Measurements from ENCODE around the gene RSPO1.
A peak's percentile ranks its signal among the peaks of the same experiment; 100 is the strongest.
"Not testable (repeated sequence)": the region's sequence is repeated elsewhere in the genome, so short reads cannot be mapped to it uniquely, and the experiment has no call there.

RSPO1 gene

DNA sequence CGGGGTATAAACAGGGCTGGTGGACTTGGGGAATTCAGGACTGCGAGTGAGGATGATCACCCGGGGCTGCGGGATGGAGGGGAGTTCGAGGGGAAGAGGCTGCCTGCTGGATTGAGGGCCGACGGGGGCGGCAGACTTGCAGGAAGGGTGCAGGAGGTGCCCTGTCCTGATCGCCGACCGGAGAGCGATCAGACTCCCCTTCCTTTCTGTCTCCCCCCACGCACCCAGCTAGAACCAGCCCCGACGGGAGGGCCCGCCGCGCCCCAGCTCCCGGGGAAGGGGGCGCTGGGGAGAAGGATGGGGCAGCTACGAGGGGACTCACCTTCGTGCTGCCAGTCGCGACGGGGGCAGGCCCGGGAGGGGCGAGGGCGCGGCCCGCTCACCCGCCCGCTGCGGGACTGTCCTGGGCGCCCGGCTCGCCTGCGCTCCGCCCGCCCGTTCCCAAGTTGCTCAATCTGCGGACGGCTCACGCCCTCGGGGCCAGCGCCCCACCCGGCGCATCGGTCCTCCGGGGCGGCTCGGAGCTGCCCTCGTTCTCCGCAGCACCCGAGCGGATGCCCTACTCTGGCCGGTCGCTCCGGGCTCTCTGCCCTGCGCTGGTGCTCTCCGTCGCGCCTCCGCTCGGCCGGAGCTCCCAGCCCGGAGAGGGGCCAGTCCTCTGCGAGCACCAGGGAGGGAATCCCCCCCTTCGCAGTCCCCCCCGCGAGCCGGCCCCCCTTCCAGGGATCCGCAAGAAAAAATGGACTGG lies at the start of gene RSPO1:
RSPO1 (minus strand) TSS at position 649 of the 748 bp plus-strand sequence. CDS start 5,231 bp downstream, outside the sequence.
- DNase-seq (ENCODE audit: low read depth) = peak; percentile 11

- not testable (repeated sequence) for DNase-seq (ENCODE audit: low read depth)
Measured at GRCh38 chr1:37684182-37684581, 49.5 kb upstream of the RSPO1 start.

DNA sequence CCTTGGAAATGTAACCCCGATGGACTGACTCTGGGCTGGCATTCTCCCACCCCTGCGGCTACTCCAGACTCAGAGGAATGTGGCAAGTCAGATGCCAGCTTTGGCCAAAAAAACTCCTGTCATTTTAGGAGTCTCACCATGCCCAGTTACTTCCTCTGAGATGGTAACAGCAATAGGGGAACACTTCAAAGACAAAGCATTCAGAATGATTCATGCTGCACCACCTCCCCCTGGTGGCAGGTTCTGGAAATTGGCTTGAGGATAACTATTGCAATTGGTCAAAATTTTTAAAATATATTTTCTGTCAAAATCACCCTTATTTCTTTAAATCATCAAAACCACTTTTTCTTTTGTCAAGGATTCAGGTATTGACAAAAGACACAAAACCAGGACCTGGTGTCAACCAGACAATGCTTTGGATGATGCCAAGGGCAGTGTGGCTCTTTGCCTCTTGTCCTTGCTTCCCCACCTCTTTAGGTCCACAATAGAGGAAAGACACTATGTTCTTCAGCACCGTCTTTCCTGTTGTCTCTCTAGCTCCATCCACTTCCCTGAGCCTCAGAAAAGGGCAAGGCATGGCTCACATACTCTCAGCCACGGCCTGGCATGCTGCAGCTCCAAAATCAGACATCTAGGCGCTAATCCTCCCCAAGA lies 47.8 kb upstream of the RSPO1 start:
- peak; percentile 45 for DNase-seq (ENCODE audit: low read depth)

DNA sequence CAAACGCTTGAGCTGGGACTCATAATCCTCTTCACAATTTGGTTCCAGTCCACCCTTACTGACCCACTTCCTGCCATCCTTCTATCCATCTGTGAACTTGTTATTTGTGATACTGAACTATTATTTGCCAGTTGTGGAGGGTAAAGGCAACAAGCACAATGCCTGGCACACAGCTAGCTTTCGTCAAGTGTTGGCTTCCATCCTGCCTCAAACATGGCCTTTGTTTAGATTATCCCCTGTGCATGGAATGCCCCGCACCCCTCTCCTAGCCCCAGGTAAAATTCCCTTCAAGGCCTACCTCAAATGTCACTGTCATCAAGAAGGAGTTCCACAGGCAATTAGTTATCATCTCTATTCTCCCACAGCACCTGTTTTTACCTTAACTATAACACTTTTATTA lies 46.2 kb upstream of the RSPO1 start:
- no peak for DNase-seq (ENCODE audit: low read depth)

- DNase-seq (ENCODE audit: low read depth) = no peak
Measured at GRCh38 chr1:37677808-37678207, 43.1 kb upstream of the RSPO1 start.

DNA sequence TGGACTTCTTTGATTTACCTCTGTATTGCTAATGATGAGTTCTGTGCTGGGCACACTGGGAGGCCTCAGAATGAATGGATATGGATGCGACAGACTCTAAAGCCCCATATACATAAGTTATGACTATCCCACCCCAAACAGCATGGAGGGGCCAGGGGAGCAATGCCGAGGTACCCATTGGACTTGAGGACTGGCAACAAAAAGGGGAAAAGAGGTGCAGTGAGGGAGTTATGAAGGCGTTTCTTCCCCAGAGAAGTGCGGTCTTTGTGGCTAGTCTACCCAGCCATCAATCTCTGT lies 42.4 kb upstream of the RSPO1 start:
- DNase-seq (ENCODE audit: low read depth) = no peak

GRCh38 chr1:37676281-37677142 lies 41.8 kb upstream of the RSPO1 start:
- peak; percentile 37 for DNase-seq (ENCODE audit: low read depth)

DNA sequence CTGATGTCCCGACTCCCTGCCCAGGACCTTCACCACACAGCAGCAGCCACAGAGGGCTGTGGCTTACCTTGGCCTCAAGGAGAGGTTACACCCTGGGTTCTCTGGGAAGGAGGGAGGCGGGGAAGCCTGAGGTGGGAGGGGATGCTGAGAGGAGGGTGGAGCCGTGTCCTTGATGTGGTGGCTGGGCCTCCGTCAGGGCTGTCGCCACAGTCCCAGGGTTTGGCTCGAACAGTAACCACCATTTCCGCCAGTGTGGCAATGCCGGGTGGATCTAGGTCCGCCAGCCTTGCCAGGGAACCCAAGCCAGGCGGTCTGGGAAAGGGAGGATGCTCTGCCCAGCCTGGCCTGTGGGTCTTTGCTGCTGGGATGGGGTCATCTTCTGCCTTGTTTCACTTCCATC lies 39.2 kb upstream of the RSPO1 start:
- DNase-seq (ENCODE audit: low read depth) = no peak

DNA sequence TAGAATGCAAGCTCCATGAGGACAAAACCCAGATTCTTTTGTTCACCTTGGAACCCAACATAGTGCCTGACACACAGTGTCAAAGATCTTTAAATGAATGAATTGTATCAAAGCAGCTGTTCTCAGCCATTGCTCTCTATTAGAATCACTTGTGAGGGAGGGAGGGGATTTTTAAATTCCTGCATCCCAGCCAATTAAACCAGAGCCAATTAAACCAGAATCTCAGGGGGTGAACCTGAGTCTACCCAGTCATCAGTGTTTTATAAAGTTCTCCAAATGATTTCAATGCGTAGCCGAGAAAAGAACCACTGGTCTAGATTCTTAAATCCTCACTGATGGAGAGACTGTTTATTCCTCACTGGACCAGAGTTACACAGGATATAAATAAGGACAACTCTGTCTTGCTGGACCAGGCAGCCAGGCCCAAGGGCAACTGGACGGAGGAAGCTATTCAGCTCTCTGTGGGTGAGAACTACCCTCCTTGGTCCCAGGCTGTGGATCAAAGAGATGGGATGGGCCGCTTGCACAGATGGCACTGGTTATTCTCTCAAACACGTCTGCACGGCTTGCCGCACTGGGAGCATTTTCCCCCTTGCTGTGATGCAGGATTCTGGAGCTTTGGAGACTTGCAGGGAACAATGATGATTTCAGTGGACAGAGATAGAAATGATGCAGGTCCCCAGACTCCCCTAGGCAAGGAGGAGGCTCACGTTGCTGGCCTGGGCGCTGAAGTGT lies 37.6 kb upstream of the RSPO1 start:
- no peak for DNase-seq (ENCODE audit: low read depth)

- no peak for DNase-seq (ENCODE audit: low read depth)
Measured at GRCh38 chr1:37671261-37671660, 36.6 kb upstream of the RSPO1 start.

GRCh38 chr1:37670133-37670532 lies 35.4 kb upstream of the RSPO1 start:
- no peak for DNase-seq (ENCODE audit: low read depth)

GRCh38 chr1:37667023-37667671 lies 32.5 kb upstream of the RSPO1 start:
- no peak for DNase-seq (ENCODE audit: low read depth)

DNA sequence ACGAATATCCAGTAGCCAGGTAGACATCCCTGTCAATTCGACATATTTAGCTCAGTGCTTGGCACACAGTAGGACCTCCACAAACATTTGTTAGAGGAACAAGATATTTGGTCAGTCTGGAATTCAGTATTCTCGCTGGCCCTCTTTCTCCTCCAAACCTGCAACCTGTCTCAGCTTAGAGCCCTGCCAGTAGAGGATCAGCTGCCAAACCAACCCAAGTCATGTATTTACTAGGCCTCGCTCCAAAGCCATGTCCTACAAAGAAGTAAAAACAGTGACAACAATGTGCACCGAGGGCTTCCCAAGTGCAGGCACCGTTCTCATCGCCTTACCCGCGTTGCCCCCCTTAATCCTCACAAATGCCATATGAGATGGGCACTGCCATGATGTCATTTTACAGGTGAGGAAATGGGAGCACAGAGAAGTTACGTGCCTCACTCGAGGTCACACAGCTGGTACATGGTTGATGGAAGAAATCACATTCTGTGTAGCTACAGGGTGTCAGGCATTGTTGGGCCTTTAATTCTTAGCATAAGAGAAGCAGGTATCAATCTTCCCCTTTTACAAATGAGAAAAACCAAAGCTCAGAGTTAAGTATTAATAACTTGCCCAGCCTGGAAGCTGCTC lies 31.7 kb upstream of the RSPO1 start:
- DNase-seq (ENCODE audit: low read depth) = no peak

GRCh38 chr1:37663426-37664000 lies 28.8 kb upstream of the RSPO1 start:
- DNase-seq (ENCODE audit: low read depth) = no peak

DNA sequence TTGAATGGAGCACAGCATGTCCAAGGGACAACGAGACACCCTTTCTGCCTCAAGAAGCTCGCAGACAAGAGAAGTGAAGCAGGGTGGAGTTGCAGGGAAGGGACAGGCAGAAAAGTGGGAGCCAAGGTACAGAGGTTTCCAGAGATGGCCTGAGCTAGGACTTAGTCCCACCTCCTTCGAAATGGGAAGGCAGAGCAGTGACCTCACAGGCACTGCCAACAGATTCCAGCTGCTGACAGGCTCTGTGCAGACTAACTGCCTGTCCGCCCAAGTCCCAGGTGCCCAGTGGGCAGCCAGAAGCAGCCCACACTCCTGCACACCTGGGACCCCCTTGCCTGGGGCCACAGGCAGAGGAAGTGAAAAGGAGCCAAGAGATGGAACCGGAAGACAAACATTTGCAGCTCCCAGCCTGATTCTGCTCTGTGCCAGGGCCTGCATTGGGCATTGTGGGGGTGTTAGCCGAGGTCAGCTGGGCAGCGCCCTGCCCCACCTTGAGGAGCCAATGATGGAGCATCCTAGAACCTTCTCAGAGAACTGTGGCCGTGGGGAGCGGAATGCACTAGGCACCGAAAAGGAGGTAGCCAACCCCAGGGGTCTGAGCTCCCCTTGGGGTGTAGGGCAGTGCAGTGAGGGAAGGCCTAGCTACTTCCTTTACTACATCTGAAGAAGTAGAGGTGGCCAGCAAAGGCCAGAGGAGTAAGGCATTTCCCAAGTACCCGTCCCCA lies 27.5 kb upstream of the RSPO1 start:
- no peak for DNase-seq (ENCODE audit: low read depth)

DNA sequence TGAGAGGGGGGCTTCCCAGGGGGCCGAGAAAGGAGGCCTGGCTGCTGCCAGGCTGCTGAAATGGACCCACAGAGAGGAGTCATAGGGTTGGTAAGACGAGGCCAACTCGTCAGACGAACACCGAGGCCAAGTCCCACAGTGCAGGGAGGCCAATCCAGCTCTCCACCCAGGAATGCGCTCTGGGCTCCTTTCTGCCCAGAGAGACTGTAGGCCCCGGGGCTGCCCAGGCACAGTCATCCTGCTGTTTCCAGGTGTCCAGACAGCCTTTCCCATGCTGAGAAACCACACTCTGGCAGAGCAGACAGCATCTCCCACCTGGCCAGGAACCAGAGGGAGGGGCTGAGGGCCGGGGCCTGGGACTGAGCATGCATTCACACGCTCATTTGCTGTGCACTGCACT lies 26.7 kb upstream of the RSPO1 start:
- no peak for DNase-seq (ENCODE audit: low read depth)

DNA sequence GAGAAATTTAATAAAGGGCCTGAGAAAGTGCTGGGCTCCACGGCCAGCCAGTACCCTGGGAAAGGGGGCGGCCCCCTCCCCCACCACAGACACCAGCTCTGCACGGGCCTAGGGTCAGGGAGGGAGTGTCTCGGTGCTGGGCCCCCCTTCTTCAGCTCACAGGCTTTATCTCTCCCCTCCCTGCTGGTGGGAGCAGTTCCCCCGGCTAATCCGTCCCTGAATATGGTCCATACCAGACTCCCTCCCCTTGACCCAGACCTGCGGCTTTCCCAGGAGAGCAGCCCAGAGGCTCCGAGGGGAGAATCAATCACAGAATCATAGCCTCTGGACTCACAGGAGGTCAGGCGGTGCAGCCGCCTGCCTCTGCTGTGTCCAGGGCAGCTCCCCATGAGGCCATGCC lies 26.0 kb upstream of the RSPO1 start:
- no peak for DNase-seq (ENCODE audit: low read depth)

DNA sequence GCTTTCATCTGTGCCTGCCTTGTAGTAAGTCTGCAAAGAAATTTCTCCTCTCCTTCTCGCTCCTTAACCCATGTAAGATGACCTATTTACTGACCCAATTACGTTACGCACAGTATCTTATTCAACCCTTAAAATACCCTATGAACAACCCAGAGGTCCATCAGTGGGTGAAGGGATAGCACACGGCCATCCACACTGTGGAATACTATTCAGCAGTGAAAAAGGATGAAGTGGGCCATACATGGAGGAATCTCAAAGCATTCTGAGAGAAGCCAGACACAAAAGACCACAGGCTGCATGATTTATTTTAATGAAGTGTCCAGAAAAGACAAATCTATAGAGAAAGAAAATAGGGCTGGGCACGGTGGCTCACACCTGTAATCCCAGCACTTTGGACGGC lies 23.8 kb upstream of the RSPO1 start:
- DNase-seq (ENCODE audit: low read depth) = no peak

DNA sequence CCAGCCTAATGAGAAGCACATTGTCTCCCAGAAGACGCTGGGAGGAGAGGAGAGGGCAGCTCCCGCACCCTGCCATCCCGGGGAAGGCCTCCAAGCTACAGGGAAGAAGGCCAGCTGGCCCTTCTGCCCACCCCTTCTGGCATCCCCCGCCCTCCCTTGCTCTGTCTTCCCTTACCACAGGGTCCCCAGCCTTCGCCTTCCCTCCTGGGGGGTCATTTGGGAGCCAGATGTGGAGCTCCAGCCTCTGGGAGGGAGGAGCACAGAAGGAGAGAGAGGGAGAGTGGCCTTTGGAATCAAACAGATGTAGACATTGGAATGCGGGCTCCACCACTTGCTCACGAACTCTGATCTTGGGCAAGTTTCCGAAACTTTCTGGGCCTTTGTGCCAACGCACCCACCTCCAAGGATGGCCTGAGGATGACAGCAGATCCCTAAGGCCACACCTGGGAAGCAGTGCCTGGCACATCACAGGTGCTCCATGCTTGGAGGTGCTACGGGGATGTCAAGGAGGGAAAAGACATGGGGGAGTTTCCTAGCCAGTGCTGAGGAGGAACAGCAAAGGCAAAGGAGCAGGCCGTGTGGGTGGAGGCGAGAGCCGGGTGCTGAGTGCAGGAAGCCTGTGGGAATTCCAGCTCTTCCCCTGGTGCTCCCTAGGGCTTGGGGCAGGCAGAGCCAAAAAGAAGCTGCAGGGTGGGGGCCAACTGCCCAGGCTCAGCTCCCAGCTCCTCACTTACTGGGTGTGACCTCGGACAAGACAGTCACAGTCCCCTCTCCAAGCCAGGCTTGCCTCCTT lies 23.1 kb upstream of the RSPO1 start:
- no peak for DNase-seq (ENCODE audit: low read depth)

Data from amniotic epithelial cell (primary cell).